KMS-11 (cell line): ENCODE results near the gene GNB5.

ENCODE experiments used
- H2AFZ ChIP-seq: fragments of 200-600 bp; sonication (generic); 2 replicates; pipeline ENCODE4 v1.6.1; 2016; ENCODE audit warnings: antibody characterized with exemption, mixed run types, low read depth
- H3K27ac ChIP-seq: fragments of 200-600 bp; sonication (generic); 2 replicates; pipeline ENCODE4 v1.6.1; 2016; ENCODE audit warnings: mild to moderate bottlenecking, mixed run types
- H3K27me3 ChIP-seq: fragments of 200-600 bp; sonication (generic); 2 replicates; pipeline ENCODE4 v1.6.1; 2017; ENCODE audit warnings: mild to moderate bottlenecking, low read depth, mixed run types, moderate library complexity; ENCODE audit not compliant: insufficient read depth
- H3K36me3 ChIP-seq: fragments of 200-600 bp; sonication (generic); 2 replicates; pipeline ENCODE4 v1.6.1; 2017; ENCODE audit warnings: mild to moderate bottlenecking, mixed run types; ENCODE audit not compliant: insufficient read depth
- H3K4me1 ChIP-seq: fragments of 200-600 bp; sonication (generic); 2 replicates; pipeline ENCODE4 v1.6.1; 2016; ENCODE audit warnings: mild to moderate bottlenecking, low read depth, mixed run types; ENCODE audit not compliant: poor library complexity, severe bottlenecking
- H3K4me2 ChIP-seq: fragments of 200-600 bp; sonication (generic); 2 replicates; pipeline ENCODE4 v1.7.0; 2016; ENCODE audit warnings: mild to moderate bottlenecking, mixed run types
- H3K4me3 ChIP-seq: fragments of 200-600 bp; sonication (generic); IDR thresholded peaks from 2 replicates; pipeline ENCODE4 v1.6.1; 2017; ENCODE audit warnings: low read depth, low read length, mixed read lengths; ENCODE audit not compliant: insufficient read depth
- H3K79me2 ChIP-seq: fragments of 200-600 bp; sonication (generic); 2 replicates; pipeline ENCODE4 v1.6.1; 2016; ENCODE audit warnings: low read depth, mixed run types; ENCODE audit not compliant: insufficient read depth
- H3K9ac ChIP-seq: fragments of 200-600 bp; sonication (generic); 2 replicates; pipeline ENCODE4 v1.6.1; 2016; ENCODE audit warnings: mild to moderate bottlenecking, mixed run types
- H4K20me1 ChIP-seq: fragments of 200-600 bp; sonication (generic); 2 replicates; pipeline ENCODE4 v1.6.1; 2016; ENCODE audit warnings: mild to moderate bottlenecking, mixed run types; ENCODE audit not compliant: insufficient read depth
- CTCF ChIP-seq: fragments of 200-600 bp; sonication (generic); conservative IDR thresholded peaks from 2 replicates; pipeline ENCODE4 v1.6.1; 2017; ENCODE audit warnings: low read depth, mild to moderate bottlenecking, antibody characterized with exemption, low read length, moderate library complexity, mixed read lengths

Gene GNB5

GRCh38 chr15:52234596-52235541, 43.7 kb upstream of the GNB5 start:
- no peak overlapping the region for H3K27ac ChIP-seq
- no peak overlapping the region for H3K4me2 ChIP-seq
- no peaks in the 10 kb centered on the region for H3K4me1 ChIP-seq
- no peaks in the 10 kb centered on the region for H4K20me1 ChIP-seq
- no peaks in the 10 kb centered on the region for H3K27me3 ChIP-seq
- no peak overlapping the region for H2AFZ ChIP-seq
- no peaks in the 10 kb centered on the region for H3K79me2 ChIP-seq
- H3K9ac ChIP-seq = no peak overlapping the region
- H3K36me3 ChIP-seq = no peaks in the 10 kb centered on the region
- H3K4me3 ChIP-seq = no peak overlapping the region
- TF ChIP-seq CTCF = no peak

DNA sequence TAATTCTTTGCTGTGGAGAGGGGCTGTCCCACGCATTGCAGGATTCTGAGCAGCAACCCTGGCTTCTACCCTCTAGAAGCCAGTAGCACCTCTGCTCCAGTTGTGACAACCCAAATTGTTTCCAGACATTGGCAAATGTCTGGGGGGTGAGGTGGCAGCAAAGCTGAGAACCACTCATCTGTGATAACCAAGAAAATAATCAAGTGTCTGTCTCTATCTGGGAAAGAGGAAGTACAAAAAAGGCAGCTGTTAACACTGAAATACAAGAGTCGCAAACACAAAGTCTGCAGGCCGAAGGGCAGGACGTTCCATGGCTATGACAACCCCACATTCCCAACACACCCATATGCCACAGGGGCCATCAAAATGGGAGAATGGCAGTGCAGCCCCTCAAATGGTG, 42.2 kb upstream of the GNB5 start:
- H4K20me1 ChIP-seq = no peaks in the 10 kb centered on the region
- no peaks in the 10 kb centered on the region for H3K4me1 ChIP-seq
- no peak overlapping the region for H3K9ac ChIP-seq
- no peaks in the 10 kb centered on the region for H3K27me3 ChIP-seq
- H2AFZ ChIP-seq = no peak overlapping the region
- no peak overlapping the region for H3K4me2 ChIP-seq
- H3K27ac ChIP-seq = no peak overlapping the region
- no peaks in the 10 kb centered on the region for H3K79me2 ChIP-seq
- no peak for TF ChIP-seq CTCF
- no peak overlapping the region for H3K4me3 ChIP-seq
- H3K36me3 ChIP-seq = no peaks in the 10 kb centered on the region

DNA sequence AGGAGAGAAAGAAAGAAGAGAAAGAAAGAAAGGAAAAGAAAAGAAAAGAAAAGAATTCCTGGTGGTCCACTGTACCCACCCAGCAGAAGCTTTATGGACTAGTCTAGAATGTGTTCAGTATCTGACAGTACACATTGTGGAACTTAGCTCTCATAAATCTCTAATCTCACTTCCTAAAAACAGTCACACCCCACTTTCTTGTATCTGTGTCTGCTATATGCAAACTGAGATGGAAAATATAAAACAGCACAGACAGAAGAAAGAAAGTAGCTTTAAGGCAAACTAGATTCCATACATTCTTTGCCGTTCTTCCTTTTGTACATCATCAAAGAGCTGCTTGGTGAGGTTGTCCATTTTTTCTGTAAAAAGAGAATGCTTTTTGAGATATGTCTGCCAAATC, 41.1 kb upstream of the GNB5 start:
- Histone ChIP-seq H3K79me2 (no peaks in the 10 kb centered on the region), H3K9ac (no peak overlapping the region), H3K27me3 (no peaks in the 10 kb centered on the region), H3K36me3 (no peaks in the 10 kb centered on the region), H3K27ac (no peak overlapping the region), H3K4me3 (no peak overlapping the region), H2AFZ (no peak overlapping the region), H3K4me1 (peaks cover 4% of the 10 kb centered on the region), H3K4me2 (no peak overlapping the region), H4K20me1 (no peaks in the 10 kb centered on the region)
- TF ChIP-seq CTCF = no peak

- Histone ChIP-seq H3K4me1 (peaks cover 4% of the 10 kb centered on the region), H3K79me2 (no peaks in the 10 kb centered on the region), H3K4me2 (no peak overlapping the region), H4K20me1 (no peaks in the 10 kb centered on the region), H3K4me3 (no peak overlapping the region), H2AFZ (no peak overlapping the region), H3K9ac (no peak overlapping the region), H3K36me3 (no peaks in the 10 kb centered on the region), H3K27me3 (no peaks in the 10 kb centered on the region), H3K27ac (no peak overlapping the region)
- TF ChIP-seq CTCF = no peak
Observed at GRCh38 chr15:52230073-52230472, 38.9 kb upstream of the GNB5 start.
